Ammon's horn (tissue), 1 donor: ENCODE results near the gene CLCN6.

Source experiments
- DNase-seq: peaks from one replicate; pipeline ENCODE4 v3.0.0-alpha.2; 2016; ENCODE audit warnings: low spot score

CLCN6 gene

GRCh38 chr1:11779715-11780379 is 26.1 kb upstream of the CLCN6 start:
- no peak for DNase-seq

DNA sequence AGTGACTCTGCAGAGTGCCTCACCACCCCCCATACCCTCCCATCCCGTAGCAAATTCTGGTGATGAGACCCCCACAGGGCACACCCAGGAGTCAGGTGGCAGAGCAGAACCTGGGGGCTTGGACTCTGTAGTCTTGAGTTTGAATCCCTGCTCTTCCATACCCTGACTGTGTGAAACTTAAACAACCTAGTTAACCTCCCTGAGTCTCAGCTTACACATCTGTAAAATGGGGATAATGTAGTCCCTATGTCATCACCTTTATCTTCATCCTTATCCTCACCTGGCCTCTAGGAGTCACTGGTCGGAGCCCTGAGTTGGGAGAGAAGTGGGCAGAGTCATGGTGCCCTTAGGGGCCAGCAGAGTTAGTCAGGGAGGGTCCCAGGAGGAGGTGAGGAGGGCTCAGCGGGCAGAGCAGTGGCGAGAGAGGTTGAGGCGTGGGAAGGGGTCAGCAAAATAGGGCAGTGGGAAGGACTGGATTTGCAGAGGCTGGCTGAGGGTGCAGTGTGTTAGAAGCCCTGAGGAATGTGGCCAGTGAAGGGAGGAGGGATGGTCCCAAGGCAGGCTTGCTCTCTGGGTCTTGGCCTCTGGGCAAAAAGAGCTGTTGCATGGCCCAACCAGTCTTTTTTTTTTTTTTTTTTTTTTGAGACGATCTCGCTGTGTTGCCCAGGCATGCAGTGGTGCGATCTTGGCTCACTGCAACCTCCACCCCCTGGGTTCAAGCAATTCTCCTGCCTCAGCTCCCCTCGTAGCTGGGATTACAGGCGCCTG is 25.4 kb upstream of the CLCN6 start:
- no peak for DNase-seq

GRCh38 chr1:11781297-11781696 is 24.7 kb upstream of the CLCN6 start:
- no peak for DNase-seq

DNA sequence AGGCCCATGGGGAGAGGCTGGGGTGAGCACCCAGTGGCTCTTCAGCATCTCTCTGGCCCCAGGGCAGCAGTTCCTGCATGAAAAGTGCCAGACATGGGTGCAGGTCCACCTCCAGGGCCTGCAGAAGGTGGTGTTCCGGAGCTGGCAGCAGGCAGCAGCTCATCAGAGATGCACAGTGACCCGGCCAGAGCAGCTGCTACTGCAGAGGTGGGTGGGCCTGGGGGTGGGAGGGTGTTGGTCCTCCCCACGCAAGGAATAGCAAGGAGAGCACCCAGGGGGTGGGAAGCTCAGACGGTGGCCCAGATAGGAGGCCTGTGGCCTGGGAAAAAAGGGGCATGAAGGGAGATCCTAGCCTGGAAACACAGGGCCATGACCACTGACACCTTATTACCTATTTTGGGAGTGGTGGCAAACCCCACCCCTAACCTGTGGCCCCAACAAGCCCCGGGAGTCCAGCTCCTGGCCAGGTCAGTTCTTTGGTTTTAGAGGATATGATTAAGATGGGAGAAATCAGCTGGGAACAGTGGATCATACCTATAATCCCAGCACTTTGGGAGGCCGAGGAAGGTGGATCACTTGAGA is 23.8 kb upstream of the CLCN6 start:
- DNase-seq: no peak

DNA sequence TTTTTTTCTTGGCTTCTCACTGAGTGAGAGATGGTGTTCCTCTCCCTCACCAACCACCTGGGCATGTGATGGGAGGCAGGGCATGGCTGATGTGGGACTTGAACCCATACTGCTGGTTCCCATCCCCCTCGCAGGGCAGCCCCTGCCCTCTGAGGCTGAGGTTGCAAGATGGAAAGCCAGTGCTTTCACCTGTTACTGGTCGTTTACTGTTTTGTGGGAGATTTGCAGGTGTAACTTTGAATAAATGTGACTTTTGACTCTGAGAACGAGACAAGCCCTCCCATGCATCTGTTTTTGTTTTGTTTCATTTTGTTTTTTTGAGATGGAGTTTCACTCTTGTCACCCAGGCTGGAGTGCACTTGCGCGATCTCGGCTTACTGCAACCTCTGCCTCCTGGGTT is 22.4 kb upstream of the CLCN6 start:
- no peak for DNase-seq

GRCh38 chr1:11784256-11784992 is 21.6 kb upstream of the CLCN6 start:
- DNase-seq: no peak

GRCh38 chr1:11784993-11785769 is 20.8 kb upstream of the CLCN6 start:
- peak; percentile 62 for DNase-seq

DNA sequence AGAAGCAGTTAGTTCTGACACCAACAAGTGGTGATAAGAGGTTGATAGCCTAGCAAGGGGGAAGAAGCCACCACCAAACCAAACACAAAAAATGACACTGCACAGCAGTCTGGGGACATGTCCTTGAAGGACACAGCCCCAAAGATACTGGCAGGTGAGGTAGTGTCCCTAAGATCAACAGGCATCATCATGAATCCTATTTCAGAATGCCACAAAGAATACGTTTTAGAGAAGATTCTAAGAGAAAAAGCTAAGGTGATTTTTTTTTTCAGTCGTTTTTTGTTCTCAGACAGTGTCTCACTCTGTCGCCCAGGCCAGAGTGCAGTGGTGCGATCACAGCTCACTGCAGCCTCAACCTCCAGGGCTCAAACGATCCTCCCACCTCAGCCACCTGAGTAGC is 19.8 kb upstream of the CLCN6 start:
- no peak for DNase-seq

- no peak for DNase-seq
Observed at GRCh38 chr1:11787251-11787803, 18.7 kb upstream of the CLCN6 start.

DNA sequence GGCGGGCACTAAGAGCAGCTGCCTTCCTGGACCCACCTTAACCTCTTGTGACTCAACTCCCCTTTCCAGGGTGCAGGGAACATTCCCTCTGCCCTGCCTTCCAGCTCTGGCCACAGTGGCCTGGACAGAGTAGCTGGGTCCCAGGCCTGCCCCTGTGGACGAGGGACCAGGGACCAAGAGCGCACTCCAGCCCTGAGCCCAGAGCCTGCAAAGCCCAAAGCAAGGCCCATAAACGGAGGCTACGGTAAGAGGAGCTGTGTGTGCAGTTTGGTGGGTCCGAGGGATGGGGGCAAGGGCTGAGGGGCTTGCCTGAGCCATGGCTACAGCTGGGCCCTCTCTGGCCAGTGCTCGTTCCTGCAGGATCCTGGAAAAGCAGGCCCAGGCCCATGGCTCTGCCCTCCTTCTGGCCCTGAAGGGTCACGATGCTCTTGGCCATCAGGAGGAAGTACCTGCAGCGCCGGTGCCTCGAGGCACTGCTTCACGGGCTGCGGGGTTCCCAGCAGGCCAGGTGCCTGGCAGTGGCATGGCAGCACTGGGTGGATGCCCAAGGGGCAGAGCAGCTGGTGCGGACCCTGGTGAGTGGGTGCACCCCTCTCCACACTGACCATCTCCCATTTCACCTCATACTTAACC is 18.1 kb upstream of the CLCN6 start:
- DNase-seq: no peak

DNA sequence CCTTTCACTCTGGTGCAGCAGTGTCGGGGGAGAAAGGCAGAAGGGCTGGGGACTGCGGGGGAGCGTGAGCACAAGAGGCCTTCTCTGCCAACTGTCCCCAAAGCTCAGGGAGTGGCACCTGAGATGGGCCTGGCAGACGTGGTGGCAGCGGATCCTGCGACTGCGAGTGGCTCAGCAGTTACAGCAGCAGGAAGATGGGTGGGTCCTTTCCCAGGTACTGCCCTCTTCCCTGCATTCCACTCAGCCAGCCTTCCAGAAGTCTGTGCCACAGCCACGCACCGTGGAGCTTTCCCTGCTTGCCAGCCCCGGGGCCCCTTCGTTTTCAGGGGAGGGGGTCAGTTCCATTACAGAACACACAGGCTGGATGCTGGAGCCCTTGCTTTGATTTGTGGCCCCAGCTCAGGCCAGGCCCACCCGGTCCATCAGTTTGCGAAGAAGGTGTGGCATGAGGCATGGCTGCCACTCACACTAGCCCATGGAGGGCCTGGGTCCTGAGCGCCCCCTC is 17.4 kb upstream of the CLCN6 start:
- no peak for DNase-seq

- no peak for DNase-seq
Observed at GRCh38 chr1:11789126-11790067, 16.6 kb upstream of the CLCN6 start.

DNA sequence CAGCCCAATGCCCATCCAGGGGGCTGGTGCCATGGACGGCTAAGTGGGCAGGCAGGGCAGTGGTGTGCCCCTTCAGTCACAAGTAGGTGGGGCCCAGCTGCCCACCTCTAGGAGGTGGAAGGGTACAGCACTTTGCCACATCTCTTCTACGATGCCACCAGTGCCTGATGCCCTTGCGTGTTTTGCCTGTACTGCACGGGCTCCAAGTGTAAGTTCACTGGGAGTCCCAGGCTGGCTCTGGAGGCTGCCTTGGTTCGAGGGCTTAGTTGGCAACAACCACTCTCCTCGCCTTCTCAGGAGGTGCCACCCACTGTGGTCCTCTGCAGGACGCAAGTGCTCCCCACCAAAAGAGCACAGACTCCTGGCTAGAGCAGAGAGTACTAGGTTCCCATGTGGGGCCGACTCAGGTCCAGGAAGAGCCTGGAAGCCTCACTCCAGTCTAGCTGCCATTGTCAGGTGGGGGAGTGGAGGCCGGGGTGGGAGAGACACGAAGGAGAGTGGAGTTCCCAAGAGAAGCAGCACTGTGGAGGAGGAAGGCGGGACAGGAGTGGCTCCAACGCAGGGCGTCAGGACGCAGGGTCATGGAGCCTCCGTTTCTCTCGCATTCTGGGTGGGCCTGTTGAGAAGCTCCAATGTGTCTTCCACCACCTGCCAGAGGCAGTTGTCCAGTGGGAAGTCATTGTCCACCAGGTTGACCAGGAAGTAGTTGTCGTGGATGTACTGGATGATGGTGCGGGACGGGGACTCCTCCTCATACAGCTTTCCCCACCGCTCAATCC is 15.7 kb upstream of the CLCN6 start:
- no peak for DNase-seq

DNA sequence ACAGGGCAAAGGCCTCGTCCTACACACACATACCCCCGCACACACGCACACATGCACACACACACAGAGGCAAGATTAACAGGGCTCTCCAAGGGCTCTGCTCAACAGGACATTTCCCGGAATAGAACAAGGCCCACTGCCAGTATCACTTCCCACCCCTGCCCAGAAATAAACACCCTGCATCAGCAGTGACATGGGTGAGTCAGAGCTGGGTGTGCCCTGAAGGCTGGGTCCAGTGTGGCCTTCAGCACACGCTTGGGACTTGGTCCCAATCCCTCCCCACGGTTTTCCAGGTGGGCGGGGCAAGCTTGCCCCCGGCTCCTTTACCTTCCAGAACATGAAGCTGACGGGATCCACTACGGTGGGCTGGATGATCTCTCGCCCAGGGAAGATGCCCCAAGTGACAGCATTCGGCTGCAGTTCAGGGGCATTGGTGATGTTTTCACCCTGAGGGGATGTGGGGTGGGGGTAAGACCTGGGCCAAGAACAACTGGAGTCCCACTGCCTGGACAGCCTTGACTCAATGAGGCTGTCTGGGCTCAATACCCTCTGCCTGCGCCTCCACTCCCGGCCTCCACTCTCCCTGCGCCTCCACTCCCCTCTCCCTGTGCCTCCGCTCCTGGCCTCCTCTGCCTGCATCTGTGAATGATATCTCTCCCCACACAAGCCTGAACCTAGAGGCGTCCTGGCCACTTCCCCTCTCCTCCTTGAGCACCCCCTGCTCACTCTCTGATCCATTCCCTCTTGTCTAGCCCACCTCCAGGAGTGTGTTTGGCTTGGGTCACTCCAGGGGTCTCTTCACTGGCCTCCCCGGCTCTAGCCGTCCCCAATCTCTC is 14.9 kb upstream of the CLCN6 start:
- DNase-seq: peak; percentile 87

GRCh38 chr1:11792106-11792505 is 13.9 kb upstream of the CLCN6 start:
- no peak for DNase-seq

DNA sequence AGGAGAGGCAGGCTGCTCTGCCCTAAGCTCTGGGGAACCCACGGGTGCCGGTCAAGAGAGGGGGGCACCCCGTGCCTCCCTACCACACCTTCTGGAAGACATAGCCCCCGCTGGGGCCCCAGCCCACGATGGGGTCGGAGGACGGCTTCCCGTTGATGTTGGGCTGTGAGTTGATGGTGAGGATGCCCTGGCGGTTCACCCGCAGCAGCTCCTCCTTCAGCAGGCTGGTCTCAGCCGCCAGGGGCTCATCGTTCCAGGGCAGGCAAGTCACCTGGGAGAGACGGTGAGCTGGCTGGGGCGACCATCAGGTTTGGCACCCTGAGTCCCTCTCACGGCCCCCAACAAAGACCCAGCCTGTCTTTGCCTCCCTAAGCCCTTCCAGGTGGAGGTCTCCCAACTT is 12.2 kb upstream of the CLCN6 start:
- DNase-seq: no peak

- DNase-seq: no peak
Observed at GRCh38 chr1:11794446-11795237, 11.3 kb upstream of the CLCN6 start.
